Astrocyte of the cerebellum (primary cell): ENCODE data around the gene CPNE2.

Experiments
- DNase-seq: peaks from one replicate; pipeline ENCODE4 v3.0.0-alpha.2; 2011; ENCODE audit warnings: low read depth
- H3K4me3 ChIP-seq: 2 replicates; pipeline ENCODE4 v1.5.1; 2011; ENCODE audit warnings: mild to moderate bottlenecking, low read depth, low read length, moderate library complexity
- CTCF ChIP-seq: IDR thresholded peaks from 2 replicates; pipeline ENCODE4 v1.5.1; 2012; ENCODE audit warnings: low read length, low read depth, moderate library complexity, mild to moderate bottlenecking; ENCODE audit errors: missing control alignments
- in situ Hi-C: cut with HindIII; loops from 2 replicates; pipeline ENCODE4 v1.10.0; 2017; ENCODE audit warnings: low sequenced_read_pairs

The CPNE2 gene

DNA sequence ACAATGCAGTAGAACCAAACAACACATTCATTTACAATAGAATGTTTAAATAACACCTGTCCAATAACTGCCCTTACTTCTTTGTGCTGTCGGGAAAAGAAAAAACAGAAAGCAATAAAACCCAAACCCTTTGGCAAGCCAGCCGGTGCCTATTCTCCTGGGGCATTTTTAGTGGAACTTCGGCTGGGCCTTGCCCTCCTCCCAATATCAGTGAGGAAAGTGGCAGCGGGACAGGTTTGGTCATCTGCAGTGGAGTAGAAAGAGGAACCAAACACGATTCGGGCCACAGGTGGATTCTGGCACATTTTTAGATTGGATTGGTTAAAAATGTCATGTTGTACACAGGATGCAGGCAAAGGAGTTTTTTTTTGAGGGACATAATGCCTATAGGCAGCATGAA, 61.5 kb downstream of the CPNE2 start:
- no peak overlapping the region for H3K4me3 ChIP-seq
- TF ChIP-seq CTCF, result no peak
- in situ Hi-C loops, result no loop called here
- no peak for DNase-seq

GRCh38 chr16:57155702-57156350, 63.4 kb downstream of the CPNE2 start:
- no peak for DNase-seq
- H3K4me3 ChIP-seq, result no peak overlapping the region
- in situ Hi-C loops, result no loop called here
- no peak for TF ChIP-seq CTCF

GRCh38 chr16:57156351-57156703, 63.9 kb downstream of the CPNE2 start:
- no peak for TF ChIP-seq CTCF
- in situ Hi-C loops, result no loop called here
- DNase-seq, result no peak
- H3K4me3 ChIP-seq, result no peak overlapping the region

DNA sequence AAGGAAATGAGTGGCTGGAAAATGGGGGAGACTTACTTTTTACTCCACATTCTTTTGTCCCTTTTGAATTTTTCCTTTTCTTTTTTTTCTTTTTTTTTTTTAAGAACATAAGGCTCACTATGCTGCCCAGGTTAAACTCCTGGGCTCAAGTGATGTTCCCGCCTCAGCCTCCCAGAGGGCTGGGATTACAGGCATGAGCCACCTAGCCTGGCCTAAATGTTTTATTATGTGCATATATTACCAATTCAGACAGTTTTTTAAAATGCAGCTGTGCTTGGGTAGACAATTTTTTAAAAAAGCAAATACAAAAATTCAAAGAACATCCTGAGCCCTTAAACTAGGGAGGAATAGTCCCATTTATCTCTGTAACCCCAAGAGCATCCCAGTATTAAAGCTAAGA, 65.2 kb downstream of the CPNE2 start:
- DNase-seq, result no peak
- no peak for TF ChIP-seq CTCF
- no peak overlapping the region for H3K4me3 ChIP-seq

DNA sequence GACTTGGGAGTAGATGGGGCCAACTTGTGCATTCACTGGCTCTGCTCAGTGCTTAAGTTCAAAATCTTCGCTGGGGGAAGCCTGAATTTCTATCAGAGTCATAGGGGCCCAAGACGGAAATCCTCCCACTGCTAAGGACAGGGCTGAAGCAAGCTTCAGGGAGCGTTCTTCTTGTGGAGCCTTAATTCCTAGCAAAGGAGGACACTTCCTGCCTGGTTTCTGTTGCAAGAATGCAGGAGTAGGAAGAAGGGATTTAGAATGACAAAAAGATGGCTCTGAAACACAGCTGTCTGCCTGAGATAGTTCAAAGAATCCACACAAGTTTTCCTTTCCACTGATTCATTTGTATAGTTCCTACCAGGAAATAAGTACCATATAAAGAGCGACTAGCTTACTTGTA, 67.1 kb downstream of the CPNE2 start:
- no peak for DNase-seq
- H3K4me3 ChIP-seq, result no peak overlapping the region
- TF ChIP-seq CTCF, result no peak
- in situ Hi-C loops, result no loop called here

More for the DNA sequence above, 65.2 kb downstream of the CPNE2 start:
- in situ Hi-C loops, result no loop called here

DNA sequence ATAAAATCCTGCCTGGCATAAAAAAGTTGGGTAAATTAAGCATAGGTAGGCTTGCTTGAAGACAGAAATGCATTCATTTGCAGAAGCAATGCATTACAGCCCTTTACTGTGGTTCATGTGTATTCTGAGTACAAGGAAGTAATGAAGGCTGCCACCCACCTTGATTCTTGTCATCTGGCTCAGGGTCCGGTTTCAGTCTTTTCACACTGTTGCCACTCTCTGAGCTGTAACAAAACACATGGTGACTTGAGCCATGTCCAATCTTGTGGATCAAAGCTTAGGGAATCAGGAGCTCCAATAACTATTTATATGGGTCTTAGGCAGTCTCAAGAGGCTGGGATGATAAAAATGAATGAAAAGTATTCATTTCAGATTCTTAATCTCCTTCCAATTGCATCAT, 71.5 kb downstream of the CPNE2 start:
- in situ Hi-C loops, result loop anchor here (10.0 kb wide), 1 partner anchor 89 kb away; no protein-coding TSS in a partner anchor
- TF ChIP-seq CTCF, result no peak
- DNase-seq, result no peak
- H3K4me3 ChIP-seq, result no peak overlapping the region
